Stomach (tissue), 9 donors: ENCODE results near the gene CTNNA1. TPM values are rescaled to one million over a fixed set of nuclear protein-coding genes. Genes with fewer than 3 reads are reported as not detected.
A peak's percentile ranks its signal among the peaks of the same experiment; 100 is the strongest.

Experiments
- DNase-seq, 2 donors: peaks; one replicate each; pipeline versions ENCODE4 v3.0.0 to v3.0.0-alpha.2; 2013 to 2019
- H3K27ac ChIP-seq, 5 donors: fragments of 200-600 bp in 4 of 5; sonication (generic) in 4 of 5; one replicate each; pipeline ENCODE4 v1.5.1; 2013 to 2019; ENCODE audit warnings: mild to moderate bottlenecking in 1 of 5, moderate library complexity in 1 of 5
- H3K27me3 ChIP-seq, 3 donors: fragments of 200-600 bp; sonication (generic); one replicate each; pipeline ENCODE4 v1.5.1; 2017 to 2019; ENCODE audit warnings: mixed run types in 1 of 3
- H3K36me3 ChIP-seq, 4 donors: fragments of 200-600 bp; sonication (generic); 1 replicate in 3 of 4; 2 replicates in 1 of 4; pipeline ENCODE4 v1.5.1; 2016 to 2019
- H3K4me1 ChIP-seq, 4 donors: fragments of 200-600 bp; sonication (generic); one replicate each; pipeline ENCODE4 v1.5.1; 2016 to 2019
- H3K4me3 ChIP-seq, 4 donors: fragments of 200-600 bp; sonication (generic) in 3 of 4; one replicate each; pipeline ENCODE4 v1.5.1; 2016 to 2019; ENCODE audit warnings: mild to moderate bottlenecking in 1 of 4
- H3K9me3 ChIP-seq, 4 donors: fragments of 200-600 bp; sonication (generic); one replicate each; pipeline ENCODE4 v1.5.1; 2016 to 2019
- EP300 ChIP-seq: sonication (generic); formaldehyde crosslinking; IDR thresholded peaks from one replicate; pipeline ENCODE4 v1.6.1; 2017; ENCODE audit warnings: antibody characterized with exemption
- POLR2A ChIP-seq, 4 donors: fragments of 450-650 bp; IDR thresholded peaks; one replicate each; pipeline ENCODE4 v1.6.1; 2016; ENCODE audit warnings: antibody characterized with exemption in 4 of 4, control low read depth in 2 of 4, mild to moderate bottlenecking in 1 of 4, moderate library complexity in 1 of 4
- POLR2AphosphoS5 ChIP-seq, 3 donors: sonication (generic); formaldehyde crosslinking; IDR thresholded peaks; one replicate each; pipeline ENCODE4 v1.6.1; 2016; ENCODE audit warnings: antibody characterized with exemption in 3 of 3
- WGBS, 5 donors: extraction: QIAGEN DNeasy Blood & Tissue Kit in 3 of 5; methylation state at CpG; one replicate each; pipeline versions ENCODE4 v1.1.5 to v1.1.7; 2013 to 2018; 5-methylcytosine and 5-hydroxymethylcytosine counted together
- intact Hi-C: fragments of 100-400 bp; cut with DNase I; formaldehyde crosslinking; loops from one replicate; pipeline ENCODE4 v1.15.1; 2023; ENCODE audit warnings: low total_unique reads
- polyA plus RNA-seq, 3 donors: library from polyadenylated mRNA; stranded (reverse); fragments of 200-250 nt; gene quantifications; one replicate each; pipeline ENCODE4 v1.2.3, GENCODE V29; 2013
- total RNA-seq, 5 donors: library from RNA; depleted of rRNA; stranded (reverse); fragments of >200 nt; gene quantifications; one replicate each; pipeline versions ENCODE4 v1.1.0 to v1.2.3, GENCODE V29; 2014 to 2016
- TF ChIP-seq, protein P1 (sequence below), 7 experiments: fragments of 450-650 bp in 4 of 7; fragments of 200-600 bp in 3 of 7; sonication (generic) in 3 of 7; IDR thresholded peaks; one replicate each; pipeline ENCODE4 v1.5.1; 2016 to 2019; ENCODE audit warnings: antibody characterized with exemption in 7 of 7, control low read depth in 2 of 7, mild to moderate bottlenecking in 1 of 7
- donor health status: healthy with polysubstance abuse.
- donor health status: Bipolar disorder and iron deficiency.
- donor health status: healthy.

Gene CTNNA1
- total and polyA plus RNA-seq, 8 donors: 88.7 to 531 (median 214) TPM

DNA sequence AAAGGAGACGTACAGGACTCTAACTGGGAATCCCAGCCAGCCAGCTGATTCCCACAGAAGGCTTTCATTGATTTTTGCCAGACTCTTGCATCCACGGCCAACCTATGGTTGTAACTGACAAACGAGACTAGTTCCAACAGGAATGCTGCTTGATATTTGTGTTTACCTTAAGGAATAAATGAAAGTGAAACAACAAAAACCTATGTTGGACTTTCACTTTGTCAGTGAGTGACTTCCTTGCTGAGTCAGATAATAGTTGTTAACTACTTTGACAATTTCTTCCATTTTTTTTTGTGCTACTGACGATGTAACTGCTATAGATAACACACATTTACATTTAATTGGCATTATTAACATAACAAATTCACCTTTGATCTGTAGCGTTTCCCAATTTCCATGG is 185.3 kb downstream of the CTNNA1 start:
- H3K4me1 ChIP-seq: no peaks in the 10 kb centered on the region
- DNase-seq: no peak

DNA sequence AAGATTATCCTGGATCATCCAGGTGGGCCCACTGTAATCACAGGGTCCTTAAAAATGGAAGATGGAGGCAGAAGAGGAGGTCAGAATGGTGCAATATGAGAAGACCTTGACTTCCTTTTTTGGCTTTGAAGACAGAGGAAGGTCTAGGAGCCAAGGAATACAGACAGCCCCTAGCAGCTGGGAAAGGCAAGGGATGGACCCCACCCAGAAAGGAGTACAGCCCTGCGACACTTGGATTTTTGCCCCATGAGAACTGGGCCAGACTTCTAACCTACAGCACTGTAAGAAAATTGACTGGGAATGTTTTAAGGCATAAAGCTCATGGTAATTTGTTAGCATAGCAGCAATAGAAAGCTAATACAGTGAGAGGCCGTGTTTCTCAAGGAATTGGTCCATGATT is 188.8 kb downstream of the CTNNA1 start:
- H3K27me3 ChIP-seq: no peaks in the 10 kb centered on the region
- H3K9me3 ChIP-seq: no peaks in the 10 kb centered on the region
- no peak overlapping the region for H3K4me3 ChIP-seq
- TF ChIP-seq POLR2AphosphoS5 (IDR thresholded peaks at IDR 0.05) (no peak), POLR2A (IDR thresholded peaks at IDR 0.05) (no peak), EP300 (no peak)
- TF ChIP-seq, protein P1, sequence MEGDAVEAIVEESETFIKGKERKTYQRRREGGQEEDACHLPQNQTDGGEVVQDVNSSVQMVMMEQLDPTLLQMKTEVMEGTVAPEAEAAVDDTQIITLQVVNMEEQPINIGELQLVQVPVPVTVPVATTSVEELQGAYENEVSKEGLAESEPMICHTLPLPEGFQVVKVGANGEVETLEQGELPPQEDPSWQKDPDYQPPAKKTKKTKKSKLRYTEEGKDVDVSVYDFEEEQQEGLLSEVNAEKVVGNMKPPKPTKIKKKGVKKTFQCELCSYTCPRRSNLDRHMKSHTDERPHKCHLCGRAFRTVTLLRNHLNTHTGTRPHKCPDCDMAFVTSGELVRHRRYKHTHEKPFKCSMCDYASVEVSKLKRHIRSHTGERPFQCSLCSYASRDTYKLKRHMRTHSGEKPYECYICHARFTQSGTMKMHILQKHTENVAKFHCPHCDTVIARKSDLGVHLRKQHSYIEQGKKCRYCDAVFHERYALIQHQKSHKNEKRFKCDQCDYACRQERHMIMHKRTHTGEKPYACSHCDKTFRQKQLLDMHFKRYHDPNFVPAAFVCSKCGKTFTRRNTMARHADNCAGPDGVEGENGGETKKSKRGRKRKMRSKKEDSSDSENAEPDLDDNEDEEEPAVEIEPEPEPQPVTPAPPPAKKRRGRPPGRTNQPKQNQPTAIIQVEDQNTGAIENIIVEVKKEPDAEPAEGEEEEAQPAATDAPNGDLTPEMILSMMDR (IDR thresholded peaks at IDR 0.05): no peak
- no peak for DNase-seq
- intact Hi-C loops: no loop called here
- 89 to 95% (median 90%) methylated on average over 2 of the region's 2 CpGs for WGBS, 5 donors
- no peak overlapping the region for H3K27ac ChIP-seq
- H3K4me1 ChIP-seq: peaks cover 0 to 3% (median 0%) of the 10 kb centered on the region in 4 donors
- H3K36me3 ChIP-seq: peaks cover 2 to 40% (median 22%) of the 10 kb centered on the region in 4 donors

More for the DNA sequence above, 185.3 kb downstream of the CTNNA1 start:
- no peak overlapping the region for H3K27ac ChIP-seq
- no peak for TF ChIP-seq POLR2A (IDR thresholded peaks at IDR 0.05)
- no peak for TF ChIP-seq POLR2AphosphoS5 (IDR thresholded peaks at IDR 0.05)
- no peak for TF ChIP-seq EP300
- TF ChIP-seq, protein P1 (IDR thresholded peaks at IDR 0.05): no peak
- no peaks in the 10 kb centered on the region for H3K27me3 ChIP-seq
- H3K9me3 ChIP-seq: no peaks in the 10 kb centered on the region
- peaks cover 14 to 44% (median 38%) of the 10 kb centered on the region in 4 donors for H3K36me3 ChIP-seq
- no peak overlapping the region for H3K4me3 ChIP-seq
- WGBS, 5 donors: 53 to 72% (median 60%) methylated on average over 5 of the region's 5 CpGs
- intact Hi-C loops: no loop called here

DNA sequence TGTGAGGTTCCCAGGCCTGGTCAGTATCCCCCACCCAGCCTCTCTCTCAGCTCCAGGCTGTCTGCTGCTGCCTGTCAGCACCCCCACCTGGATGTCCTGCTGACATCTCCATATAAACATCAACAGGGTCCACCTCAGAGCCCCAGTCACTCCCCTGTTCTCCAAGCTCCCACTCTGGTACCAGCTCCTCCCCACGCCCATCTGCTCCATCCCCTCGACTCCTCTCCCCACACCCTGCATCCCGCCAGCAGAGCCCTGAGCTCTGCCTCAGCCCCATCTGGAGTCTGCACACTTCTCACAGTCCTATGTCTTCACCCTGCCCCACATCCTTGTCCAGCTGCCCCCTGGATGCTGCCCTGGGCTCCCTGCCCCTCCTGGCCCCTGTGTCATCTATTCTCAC is 189.6 kb downstream of the CTNNA1 start:
- Histone ChIP-seq H3K27ac (no peak overlapping the region), H3K27me3 (no peaks in the 10 kb centered on the region), H3K9me3 (no peaks in the 10 kb centered on the region), H3K4me1 (peaks cover 0 to 3% (median under 1%) of the 10 kb centered on the region in 4 donors), H3K36me3 (peaks cover 5 to 46% (median 30%) of the 10 kb centered on the region in 4 donors), H3K4me3 (no peak overlapping the region)
- TF ChIP-seq EP300: no peak
- TF ChIP-seq, protein P1 (IDR thresholded peaks at IDR 0.05): no peak
- DNase-seq: peak in 1 of 2 donors; percentile 14
- WGBS, 5 donors: 84 to 93% (median 91%) methylated on average over 3 of the region's 3 CpGs
- intact Hi-C loops: no loop called here

DNA sequence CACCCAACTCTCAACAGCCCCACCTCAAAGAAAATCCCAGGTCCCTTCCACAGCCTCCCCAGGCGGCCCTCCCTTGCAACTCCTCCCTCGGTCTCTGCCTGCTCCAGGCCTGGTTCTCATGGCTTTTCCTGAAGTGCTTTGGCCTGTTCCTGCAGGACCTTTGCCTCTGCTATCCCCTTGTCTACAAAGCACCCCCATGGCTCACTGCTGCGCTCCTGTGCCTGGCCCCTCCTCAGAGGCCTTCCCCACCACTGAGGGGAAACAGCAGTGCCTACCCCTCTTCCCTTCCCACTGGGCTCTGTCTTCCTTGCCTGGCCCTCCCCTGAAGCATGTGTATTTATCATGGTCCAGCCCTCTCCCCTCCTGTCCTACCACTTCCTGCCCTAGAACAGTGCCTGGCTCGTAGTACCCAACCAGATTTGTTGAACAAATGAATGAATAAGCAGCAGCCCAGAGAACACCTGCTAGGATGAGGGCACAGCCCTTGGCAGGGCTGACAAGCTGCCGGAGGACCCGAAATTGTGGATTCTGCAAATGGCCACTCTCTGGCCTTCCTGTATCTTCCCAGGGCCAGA is 190.5 kb downstream of the CTNNA1 start:
- intact Hi-C loops: no loop called here
- DNase-seq: no peak
- Histone ChIP-seq H3K27ac (no peak overlapping the region), H3K36me3 (peaks cover 5 to 41% (median 33%) of the 10 kb centered on the region in 4 donors), H3K27me3 (no peaks in the 10 kb centered on the region), H3K9me3 (no peaks in the 10 kb centered on the region), H3K4me3 (no peak overlapping the region), H3K4me1 (peaks cover 0 to 10% (median 2%) of the 10 kb centered on the region in 4 donors)
- TF ChIP-seq POLR2AphosphoS5 (IDR thresholded peaks at IDR 0.05): no peak
- no peak for TF ChIP-seq EP300
- no peak for TF ChIP-seq POLR2A (IDR thresholded peaks at IDR 0.05)
- 89 to 94% (median 93%) methylated on average over 6 of the region's 6 CpGs for WGBS, 5 donors
